ENCODE measurements around the gene DTHD1.

Gene DTHD1

DNA sequence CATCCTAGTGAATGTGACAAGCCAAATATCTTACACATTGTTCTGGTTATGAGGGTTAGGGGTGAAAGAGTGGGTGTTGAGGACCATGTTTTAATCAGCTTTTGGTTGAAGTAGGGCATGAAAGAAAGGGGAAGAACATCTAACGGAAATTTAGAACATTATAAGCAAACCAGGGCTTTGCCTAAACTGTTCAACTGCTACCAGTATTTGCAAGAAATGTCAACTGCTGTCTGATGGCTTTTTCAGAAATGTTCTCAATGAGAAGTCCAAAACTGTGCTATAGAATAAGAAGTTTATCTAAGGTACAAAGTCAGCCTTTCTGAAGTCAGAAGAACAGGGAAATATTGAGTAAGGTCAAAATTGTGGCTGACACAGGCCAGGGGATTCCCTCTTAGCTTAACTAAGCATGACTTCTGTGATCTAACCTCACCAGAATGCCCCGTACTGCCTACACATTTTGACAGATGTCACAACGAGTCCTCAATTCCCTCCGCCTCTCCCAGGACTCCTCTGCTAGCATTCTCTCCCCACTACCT lies 67.1 kb downstream of the DTHD1 start:
- DNase-seq (ENCODE audit: low read depth): peak; percentile 24

DNA sequence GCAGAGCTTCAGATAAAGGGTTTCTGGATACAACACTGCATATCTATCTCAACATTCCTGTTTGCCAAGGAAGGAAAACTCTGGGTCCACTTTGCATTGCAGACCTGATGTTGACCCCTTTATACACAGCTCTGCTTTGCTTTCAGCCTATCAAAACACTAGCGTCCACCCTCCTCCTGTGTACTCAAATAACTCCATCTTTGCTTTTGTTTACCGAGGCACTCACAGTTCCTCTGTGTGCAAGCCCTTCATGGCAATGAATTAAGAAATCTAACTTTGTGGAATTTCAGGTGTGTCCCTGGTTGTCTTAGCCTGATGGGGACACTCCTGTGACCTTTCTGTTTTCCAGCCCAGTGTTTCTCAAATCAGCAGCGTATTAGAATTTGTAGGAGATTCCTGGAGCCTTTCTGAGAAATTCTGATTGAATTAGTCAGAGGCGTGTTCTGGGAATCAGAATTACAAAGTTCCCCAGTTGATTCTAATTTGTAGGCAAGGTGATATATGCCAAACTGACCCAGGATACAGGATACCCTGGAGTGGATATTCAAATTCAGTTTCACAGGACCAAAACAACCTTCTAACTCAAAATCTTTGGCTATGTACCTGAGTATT lies 68.6 kb downstream of the DTHD1 start:
- DNase-seq (ENCODE audit: low read depth): no peak

DNA sequence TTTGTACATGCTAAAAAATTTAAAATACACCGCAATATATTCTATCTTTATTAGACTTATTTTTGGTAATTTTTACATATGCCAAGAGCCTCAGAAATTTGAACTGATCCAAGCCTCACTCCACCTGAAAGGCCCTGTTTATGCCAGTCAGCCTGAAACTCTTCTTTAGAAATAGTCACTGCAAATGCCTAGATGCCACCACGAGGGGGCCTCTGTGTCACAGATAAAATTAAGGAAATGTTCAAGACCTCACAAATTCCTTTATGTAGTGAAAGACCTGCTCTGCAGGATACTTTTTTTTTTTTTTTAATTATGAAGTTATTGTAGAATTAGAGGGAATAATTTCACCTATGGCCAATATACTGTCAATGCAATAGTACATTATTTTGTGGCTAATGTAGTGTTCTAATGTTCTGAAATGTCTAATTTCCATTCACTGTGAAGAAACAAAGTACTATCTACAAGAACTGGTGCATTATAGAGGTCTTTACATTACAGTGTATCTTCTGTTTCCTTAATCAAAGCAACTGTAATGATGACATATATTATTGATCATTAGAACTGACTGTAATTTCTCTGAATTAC lies 69.8 kb downstream of the DTHD1 start:
- peak; percentile 60 for DNase-seq (ENCODE audit: low read depth)

DNA sequence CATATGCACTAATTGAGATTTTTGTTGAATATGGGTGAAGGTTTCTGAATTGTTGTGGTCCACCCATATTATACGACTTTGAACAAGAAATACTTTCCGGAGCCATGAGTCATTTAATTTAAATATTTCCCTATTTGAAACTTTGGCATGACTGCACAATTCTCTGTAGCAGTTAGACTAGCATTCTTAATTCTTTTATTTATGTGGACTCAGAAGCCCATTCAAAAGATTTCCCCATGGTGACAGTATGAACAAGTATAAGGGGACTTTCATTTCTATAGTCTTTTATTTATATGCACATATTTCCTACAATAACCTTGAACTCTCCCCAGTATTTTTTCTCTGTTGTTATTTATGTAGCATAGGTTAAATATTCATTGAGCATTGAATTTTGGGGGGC lies 72.6 kb downstream of the DTHD1 start:
- DNase-seq (ENCODE audit: low read depth): no peak

DNA sequence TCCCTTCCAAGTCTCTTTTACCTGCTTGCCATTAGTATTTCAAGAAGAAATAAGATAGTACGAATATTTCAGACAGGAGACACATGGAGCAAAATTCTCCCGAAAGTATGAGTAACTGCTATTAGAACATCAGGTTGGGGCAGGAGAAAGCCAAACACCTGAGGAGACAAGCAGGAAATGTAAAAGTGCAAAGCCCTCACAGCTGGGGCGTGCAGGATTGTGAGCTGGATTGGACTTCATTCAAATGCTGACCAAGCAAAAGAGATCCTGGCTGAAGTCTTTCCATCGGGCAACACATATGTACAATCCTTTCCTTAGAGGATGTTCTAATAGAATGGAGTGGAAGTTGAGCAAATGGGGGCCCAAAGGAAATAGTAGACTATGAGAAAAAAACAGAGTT lies 76.8 kb downstream of the DTHD1 start:
- DNase-seq (ENCODE audit: low read depth): no peak

DNA sequence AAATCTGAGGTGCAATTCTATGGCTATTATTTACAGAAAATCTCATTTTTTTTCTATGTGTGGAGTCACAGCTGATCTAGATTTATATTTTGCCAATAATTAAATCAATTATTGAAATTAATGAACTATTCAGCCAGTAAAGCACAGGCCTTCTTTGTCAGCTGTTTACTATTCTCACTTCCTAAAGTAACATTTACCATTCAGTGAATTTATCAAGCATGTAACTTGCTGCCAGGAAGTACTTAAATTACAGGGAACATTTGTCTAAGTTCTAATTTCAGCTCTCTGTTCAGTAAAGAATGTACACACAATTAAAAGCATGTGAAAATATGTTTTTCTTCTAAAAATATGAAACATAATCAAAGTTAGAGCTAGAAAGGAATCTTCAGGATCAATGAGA lies 79.3 kb downstream of the DTHD1 start:
- no peak for DNase-seq (ENCODE audit: low read depth)

DNA sequence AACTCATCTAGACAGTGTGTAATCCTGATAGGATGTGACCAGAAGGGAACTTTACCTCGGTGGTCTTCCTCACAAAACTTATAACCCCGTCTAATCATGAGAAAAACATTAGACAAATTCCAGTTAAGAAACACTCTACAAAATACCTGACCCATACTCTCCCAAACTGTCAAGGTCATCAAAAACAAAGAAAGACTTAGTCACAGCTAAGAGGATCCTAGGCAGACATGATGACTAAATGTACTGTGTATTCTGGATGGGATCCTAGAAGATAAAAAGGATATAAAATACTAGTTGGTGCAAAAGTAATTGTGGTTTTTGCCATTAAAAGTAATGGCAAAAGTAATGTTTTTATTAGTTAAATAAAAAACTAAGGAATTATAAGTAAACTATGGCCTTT lies 81.6 kb downstream of the DTHD1 start:
- no peak for DNase-seq (ENCODE audit: low read depth)

DNA sequence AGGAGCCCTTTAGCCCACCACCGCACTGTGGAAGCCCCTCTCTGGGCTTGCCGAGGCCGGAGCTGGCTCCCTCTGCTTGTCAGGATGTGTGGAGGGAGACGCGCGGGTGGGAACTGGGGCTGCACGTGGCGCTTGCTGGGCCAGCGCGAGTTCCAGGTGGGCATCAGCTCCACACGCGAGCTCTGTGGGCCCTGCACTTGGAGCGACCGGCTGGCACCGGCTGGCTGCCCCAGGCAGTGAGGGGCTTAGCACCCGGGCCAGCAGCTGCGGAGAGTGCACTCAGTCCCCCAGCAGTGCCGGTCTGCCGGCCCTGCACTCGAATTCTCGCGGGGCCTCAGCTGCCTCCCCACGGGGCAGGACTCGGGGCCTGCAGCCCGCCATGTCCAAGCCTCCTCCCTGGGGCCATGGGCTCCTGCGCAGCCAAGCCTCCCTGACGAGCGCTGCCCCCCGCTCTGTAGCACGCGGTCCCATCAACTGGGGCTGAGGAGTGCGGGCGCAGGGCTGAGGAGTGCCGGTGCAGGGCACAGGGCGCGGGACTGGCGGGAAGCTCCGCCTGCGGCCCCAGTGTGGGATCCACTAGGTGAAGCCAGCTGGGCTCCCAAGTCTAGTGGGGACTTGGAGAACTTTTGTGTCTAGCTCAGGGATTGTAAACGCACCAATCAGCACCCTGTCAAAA lies 93.6 kb downstream of the DTHD1 start:
- DNase-seq (ENCODE audit: low read depth): no peak

DNA sequence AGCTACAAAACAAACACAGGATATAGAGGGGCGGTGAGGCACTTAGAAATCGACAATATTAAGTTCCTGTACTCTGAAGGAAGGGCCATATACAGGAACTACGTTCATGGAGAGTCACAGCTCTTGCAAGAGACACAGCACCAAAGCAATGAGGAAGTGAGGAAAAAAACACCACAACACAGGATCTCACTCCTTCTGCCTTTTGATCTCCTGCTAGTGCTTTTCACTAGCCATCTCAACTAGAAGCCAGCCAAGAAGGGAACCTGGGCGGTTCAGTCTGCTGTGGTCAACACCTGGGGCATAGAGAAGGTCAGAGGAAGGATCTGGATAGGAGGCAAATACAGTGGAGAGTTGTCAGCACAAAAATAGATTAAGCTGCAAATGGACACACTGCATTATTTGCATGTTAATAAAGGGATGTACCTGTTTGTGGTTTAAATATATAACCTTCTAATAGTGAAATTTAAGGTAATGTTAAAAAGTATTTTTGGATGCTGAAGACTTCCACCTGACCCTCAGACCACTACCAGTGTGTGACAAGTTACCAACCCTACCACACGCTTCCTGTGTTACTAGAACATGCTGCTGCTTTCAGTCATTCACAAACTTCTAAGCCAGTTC lies 104.6 kb downstream of the DTHD1 start:
- DNase-seq (ENCODE audit: low read depth): peak; percentile 4

DNA sequence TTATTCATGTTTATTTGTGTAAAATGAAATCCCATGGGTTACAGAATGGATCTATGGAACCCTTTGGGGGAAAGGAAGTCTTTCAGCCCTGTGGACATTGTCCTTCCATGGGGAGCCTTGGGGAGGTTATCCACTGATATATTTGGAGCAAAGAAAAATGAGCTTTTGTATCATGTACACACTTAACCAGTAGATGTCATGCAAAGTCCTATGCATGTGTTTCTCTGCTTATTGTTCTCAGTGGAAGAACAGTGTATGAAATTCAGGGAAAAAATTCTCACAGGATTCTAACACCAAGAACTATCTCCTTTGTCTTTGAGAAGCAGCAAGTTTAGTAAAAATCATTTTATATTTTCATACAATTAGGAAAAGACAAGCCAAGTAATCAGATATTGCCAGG lies 105.3 kb downstream of the DTHD1 start:
- no peak for DNase-seq (ENCODE audit: low read depth)

DNA sequence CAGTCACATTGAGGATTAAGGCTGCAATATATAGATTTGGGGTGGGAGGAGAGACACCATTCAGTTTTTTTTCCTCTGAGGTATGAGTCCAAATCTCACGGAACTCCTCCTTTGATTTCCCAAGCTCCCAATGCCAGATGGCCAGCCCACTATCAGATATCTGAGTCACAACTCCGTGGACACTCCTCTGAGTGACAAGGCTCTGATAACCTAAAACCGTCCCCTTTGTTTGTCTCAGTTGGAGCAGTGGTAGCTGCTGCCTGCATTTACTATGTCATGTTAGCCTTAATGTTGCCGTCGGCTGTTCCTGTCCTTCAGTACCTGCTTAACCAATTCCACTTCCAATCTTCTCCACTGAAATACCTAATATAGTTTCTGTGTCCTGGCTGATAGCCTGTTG lies 107.3 kb downstream of the DTHD1 start:
- no peak for DNase-seq (ENCODE audit: low read depth)

DNA sequence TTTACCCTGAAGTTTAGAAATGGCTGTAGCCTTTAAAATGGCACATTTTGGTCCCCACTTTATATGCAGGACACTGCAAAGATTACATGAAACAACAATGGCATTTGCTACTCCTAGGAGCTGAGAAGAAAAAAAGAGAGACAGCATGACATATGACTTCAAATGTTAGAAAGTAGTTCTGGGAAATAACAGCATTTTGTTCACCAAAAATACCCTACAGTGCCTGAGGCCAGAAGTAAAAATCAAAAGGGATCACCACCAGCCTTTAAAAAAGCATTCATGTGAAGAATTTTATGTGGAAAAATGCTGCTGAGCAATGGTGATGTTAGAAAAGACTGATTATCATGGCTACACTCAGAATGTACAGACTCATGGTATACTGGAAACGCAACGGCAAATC lies 110.0 kb downstream of the DTHD1 start:
- DNase-seq (ENCODE audit: low read depth): no peak

DNA sequence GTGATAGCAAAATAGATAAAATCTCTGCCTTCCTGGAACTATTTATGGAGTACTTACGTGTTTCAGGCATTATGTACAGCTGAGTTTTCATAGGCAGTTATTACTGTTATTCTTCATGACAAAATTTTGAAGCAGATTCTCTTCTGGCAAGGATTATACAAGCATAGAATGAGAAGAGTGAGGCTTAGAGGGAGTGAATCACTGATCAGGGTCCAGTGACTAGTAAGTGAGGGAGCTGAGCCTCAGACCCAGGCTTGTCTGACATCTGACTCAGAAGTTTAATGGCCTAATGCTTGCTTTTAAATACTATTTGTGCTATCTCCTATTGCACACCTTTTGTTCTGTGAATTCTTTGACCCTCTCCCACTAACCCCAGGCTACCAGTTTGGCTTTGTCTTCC lies 110.6 kb downstream of the DTHD1 start:
- DNase-seq (ENCODE audit: low read depth): no peak

DNA sequence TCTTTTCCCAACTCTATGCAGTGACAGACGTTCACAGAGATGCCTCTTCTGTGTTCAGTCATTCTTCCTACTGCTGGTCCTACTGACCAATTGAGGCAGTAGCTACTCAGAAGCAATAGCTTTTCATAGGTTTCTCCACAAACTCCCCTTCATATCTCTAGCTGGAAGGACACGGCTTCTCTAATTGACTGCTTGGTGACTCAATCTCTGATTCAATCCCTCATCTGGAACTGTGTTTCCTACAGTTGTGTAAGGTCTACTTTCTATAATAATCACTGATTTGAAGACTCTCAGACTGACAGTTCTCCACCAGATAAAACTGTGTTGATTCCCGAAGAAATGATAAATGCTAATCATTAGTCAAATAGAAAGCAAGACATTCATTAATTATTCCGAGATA lies 111.5 kb downstream of the DTHD1 start:
- no peak for DNase-seq (ENCODE audit: low read depth)
